Transverse colon (tissue), 4 donors: ENCODE results near the gene PKDCC.

Experiments used
- CTCF ChIP-seq, 5 experiments: fragments of 200-600 bp in 3 of 5; fragments of 450-650 bp in 2 of 5; sonication (generic) in 3 of 5; IDR thresholded peaks; 1 replicate in 2 of 5; 2 replicates in 3 of 5; pipeline ENCODE4 v1.5.1; 2016 to 2017; ENCODE audit warnings: antibody characterized with exemption in 5 of 5, inconsistent platforms in 3 of 5, mild to moderate bottlenecking in 2 of 5, moderate library complexity in 1 of 5
- EP300 ChIP-seq: sonication (generic); formaldehyde crosslinking; IDR thresholded peaks from one replicate; pipeline ENCODE4 v1.6.1; 2017; ENCODE audit warnings: antibody characterized with exemption, low read depth
- POLR2A ChIP-seq: fragments of 450-650 bp; IDR thresholded peaks from one replicate; pipeline ENCODE4 v1.6.1; 2016; ENCODE audit warnings: antibody characterized with exemption, mild to moderate bottlenecking, moderate library complexity
- POLR2AphosphoS5 ChIP-seq, 3 donors: sonication (generic); formaldehyde crosslinking; IDR thresholded peaks; one replicate each; pipeline ENCODE4 v1.6.1; 2016; ENCODE audit warnings: antibody characterized with exemption in 3 of 3

GRCh38 chr2:42079737-42080287 lies 32.0 kb downstream of the PKDCC start:
- TF ChIP-seq POLR2A (no peak), CTCF (IDR thresholded peaks at IDR 0.05) (no peak), POLR2AphosphoS5 (IDR thresholded peaks at IDR 0.05) (no peak), EP300 (no peak)
